Left kidney (tissue), 2 donors: ENCODE results near the gene COBL. TPM values are rescaled to one million over a fixed set of nuclear protein-coding genes. Genes with fewer than 3 reads are reported as not detected.

Source experiments
- DNase-seq: peaks from one replicate; pipeline ENCODE4 v3.0.0-alpha.2; 2013
- polyA plus RNA-seq: library from polyadenylated mRNA; unstranded; fragments of 120-200 nt; gene quantifications from one replicate; pipeline ENCODE4 v1.2.1, GENCODE V29; 2013; ENCODE audit not compliant: insufficient read length

The COBL gene
- polyA plus RNA-seq, 1 donor: 24.9 TPM

- DNase-seq: no peak
Observed at GRCh38 chr7:51326656-51327286, 10.2 kb upstream of the COBL start.

DNA sequence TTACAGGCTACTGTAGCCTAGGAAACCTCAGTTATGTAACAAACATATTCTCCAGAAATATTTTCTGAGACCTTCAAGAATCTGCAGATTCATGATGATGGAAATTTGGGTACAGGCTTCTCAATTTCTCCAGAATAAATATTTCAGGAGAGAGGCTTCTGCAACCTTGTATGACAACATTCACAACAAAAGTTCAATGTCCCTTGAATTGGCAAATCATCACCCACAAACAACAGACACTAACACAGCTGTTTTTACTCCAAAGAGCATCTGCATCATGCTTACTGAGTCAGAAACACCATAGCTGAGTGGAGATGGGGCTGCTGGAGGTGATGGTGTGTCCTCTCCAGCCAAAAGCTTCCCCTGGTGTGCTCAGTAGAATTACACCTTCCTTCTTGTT is 9.3 kb upstream of the COBL start:
- no peak for DNase-seq

DNA sequence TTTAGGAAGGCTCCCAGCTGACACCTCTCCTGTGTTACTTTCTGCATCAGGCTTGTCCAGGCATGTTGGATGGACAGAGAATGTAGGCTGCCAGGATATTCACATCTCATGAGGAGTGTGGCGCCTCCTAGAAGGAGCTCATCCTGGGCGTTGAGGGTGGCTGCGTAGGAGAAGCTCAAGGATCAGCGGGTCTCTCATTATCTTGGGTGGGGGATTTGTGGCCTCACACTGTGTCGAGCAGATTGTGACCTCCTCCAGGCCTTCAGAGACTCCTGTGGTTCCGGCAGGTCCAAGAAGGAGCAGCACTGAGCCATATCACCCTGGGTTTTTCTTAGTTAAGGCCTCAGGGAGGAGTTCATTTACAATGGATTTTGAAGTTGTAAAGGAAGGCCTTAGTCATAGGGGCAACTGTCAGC is 8.7 kb upstream of the COBL start:
- DNase-seq: no peak

DNA sequence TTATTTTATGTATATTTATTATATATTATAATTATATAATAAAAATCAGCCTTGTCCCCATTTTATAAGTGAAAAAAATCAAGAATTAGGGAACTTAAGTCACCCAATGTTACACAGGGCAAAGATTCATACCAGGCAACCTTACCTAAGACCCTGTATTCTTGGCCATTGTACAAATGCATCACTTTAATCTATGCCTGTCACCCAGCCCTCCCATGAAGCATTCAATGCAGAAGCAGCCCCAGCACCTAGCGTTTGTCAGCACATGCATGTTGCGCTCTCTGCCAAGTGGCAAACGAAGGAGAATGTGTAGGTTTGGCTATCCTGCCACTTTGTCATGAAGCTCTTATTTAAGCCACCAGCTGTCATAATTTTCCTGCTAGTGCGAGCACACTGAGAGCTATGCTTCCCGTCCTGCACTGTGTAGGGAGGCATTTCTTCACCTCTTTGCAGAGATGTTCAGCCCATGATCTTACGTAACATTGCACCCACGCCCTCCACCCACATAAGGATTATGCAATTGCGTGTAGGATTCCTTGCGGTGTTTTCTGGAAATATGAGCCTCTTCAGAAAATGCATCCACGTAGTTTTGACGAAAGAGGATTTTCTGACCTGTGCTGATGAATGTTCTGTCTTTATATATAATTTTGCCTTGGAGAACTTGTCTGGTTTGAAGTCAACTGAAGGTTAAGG is 7.7 kb upstream of the COBL start:
- DNase-seq: no peak

- no peak for DNase-seq
Observed at GRCh38 chr7:51321961-51322515, 5.4 kb upstream of the COBL start.

DNA sequence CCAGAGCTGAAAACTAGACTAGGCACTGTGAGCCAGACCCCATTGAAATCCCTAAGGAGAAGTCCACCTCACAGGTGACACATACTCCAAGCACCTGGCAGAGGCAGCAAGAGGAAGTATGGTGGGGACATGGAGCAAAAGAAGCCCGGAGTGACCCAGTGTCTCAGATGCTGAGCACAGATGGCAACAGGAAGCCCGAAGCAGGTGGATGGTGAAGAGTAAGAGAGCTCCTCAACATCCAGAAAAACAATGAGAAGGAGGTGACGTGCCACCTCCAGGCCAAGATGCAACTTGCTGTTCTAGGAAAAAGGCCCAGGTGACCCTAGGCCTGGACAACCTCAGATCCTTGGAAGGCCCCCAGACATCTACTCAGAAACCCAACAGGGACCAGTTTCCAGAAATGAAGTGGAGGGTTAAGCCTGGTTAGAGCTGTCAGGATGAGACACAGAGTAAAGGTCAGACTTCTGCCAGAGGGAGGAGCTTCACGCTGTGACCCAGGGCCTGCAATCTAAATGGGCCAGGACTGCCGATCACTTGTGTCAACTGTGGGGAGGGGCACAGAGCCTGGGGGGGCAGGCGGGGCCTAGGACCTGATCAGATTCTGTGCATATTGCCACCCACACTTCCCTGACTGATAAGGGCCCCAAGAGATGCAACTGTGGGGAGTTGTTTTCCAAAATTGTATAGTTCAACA is 2.4 kb upstream of the COBL start:
- DNase-seq: no peak

DNA sequence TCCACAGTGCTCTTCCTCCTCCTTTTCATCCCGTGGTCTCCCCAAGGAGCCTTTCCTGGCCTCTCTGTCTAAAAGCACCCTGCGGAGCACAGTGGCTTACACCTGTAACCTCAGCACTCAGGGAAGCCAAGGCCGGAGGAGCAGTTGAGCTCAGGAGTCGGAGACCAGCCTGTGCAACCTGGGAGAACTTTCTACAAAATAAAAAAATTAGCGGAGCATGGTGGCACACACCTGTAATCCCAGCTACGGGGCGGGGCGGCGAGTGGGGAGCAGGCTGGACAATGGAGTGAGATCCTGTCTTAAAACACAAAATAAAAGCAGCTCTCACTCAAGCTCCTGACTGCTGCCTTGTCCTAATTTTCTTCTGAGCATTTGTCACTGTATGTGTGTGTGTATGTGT is 1.4 kb upstream of the COBL start:
- DNase-seq: no peak

- no peak for DNase-seq
Observed at GRCh38 chr7:51317582-51317910, 937 bp upstream of the COBL start.

- no peak for DNase-seq
Observed at GRCh38 chr7:51316262-51316665, 345 bp downstream of the COBL start.

DNA sequence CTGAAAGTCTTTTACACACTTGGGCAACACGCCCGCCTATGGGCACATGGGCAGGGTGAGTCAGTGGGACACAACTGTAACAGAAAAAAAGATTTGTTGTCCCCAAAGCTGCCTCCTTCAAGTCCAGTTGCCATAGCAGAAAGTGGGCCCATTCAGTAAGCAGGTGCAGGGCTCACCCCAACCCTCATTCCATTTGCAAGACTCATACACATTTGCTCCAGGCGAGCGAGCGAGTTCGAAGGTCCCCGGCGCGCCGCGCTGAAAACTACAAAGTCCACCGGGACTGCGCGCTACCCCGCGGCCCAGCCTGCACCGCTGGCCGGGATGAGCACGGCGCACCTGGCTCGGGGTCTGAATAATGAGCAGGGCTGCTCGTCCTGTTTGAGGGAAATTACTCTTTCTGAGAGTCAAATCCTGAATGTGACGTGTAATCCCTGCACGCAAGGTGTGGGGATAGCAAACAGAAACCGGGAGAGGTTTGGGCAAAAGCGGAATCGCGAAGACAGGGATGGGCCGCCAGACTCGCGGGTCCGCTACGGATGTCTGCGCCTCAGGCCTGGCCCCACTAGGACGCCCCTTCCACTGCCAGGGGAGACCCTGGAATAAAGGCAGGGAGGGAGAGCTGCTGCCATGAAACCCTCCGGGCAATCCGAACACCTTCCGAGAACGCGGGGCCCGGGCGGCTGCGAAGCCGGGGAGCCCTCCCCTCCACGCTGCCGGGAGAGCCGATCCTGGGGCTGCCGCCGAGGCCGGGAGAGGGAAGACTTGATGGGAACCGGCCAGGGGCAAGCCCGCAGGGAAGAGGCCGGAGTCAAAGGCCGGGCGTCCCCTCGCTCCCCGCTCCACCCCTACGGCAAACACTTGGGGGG is 982 bp downstream of the COBL start:
- DNase-seq: peak; percentile 46

GRCh38 chr7:51314726-51315125 is 1.9 kb downstream of the COBL start:
- no peak for DNase-seq

DNA sequence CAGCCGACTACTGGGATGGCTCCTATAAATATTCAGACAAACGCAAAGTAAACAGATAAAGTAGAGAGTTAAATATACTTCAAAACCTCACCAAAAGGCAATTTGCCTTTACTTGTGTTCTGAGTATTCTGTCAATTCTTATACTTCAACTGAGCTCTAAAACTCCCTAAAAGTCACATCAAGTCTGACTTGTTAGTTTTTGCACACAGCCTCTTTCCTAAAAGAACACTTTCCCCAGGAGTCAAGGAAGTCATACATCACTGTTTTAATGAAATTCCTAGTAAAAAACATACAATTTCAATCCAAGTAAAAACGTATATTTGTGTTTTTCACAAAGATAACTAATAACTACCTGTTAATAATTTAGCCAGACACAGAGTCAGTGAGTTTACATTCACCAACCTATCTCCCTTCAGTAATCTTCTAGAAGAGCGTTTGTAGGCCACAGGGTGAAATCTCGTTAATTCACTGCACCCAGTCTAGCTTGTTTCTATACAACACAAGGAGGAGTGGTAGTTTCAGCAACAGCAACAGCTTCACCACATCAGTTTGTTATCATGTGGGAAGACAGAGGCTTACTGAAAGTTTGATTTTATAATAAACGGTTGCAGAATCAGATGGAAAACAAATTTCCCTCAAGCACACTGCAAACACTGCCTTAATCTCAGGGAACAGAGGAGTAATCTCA is 2.7 kb downstream of the COBL start:
- DNase-seq: no peak

GRCh38 chr7:51312951-51313737 is 3.5 kb downstream of the COBL start:
- DNase-seq: no peak

DNA sequence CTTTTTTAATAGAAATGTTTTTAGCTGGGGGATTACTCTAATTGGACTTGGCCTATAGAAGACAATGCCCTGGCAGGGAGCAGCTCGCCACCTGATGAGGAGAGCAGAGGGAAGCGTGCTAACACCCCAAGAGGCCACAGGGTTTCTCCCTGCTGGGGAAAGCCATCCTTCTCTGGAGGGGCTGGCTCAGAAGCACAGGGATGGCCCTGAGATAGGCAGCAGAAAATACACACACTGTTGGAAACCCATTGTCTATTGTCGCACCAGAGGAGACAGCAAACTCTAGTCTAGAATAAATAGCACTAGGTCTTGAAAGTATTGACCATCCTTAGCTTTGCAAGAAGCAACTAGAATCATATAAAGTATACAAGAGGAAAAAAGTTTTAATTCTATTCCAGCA is 5.4 kb downstream of the COBL start:
- DNase-seq: no peak

- no peak for DNase-seq
Observed at GRCh38 chr7:51310131-51310583, 6.5 kb downstream of the COBL start.

DNA sequence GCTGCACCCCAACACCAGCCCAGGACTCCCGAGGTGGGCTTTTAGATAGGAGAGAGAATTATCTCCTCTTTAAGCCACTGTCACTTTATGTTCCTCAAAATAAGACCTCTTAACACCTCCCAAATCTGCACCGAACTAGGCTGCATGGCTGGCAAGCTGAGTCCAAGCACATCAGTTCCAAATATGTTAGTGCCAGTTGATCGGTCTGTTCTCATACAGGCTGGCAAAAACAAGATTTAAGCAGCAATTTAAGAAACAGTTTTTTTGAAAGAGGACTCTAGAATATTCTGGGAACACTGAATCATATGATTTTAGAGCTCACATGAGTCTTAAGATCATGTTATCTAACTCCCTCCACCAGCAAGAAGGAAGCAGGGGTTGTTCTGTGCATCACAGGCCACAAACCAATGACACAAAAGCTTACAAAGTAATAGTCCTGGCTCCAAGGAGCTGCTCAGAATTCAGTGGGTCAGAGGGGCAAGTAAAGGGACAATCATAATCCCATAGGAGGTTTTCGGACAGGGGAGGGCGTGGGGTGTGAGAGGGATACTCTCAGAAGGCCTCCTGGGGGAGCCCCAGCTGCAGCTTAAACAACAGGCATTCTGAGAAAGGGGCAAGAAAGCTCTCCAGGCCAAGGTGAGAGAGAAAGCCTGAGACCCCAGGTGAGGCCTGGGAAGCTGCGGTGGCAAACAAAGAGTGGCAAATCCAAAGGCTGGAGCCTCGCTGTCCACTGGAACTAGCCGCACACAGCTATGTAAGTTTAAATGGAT is 7.1 kb downstream of the COBL start:
- DNase-seq: no peak

DNA sequence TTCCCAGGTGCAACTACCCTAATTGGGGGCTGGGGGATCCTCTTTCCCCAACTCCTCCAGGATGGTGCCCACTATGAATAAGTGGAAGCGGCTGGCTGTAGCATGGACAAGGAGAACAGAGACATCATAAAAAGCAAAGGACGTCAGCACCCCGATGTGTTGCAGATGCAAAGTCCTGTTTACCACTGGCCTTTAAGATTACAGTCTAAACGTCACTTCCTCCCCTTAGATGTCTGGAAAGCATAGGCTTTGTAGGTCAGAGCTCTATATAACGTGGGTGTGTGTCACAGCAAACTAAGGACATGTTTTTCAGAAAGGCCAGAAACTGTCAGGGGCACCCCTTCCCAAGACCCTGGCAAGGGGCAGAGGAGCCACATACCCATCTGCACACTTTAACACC is 7.9 kb downstream of the COBL start:
- DNase-seq: no peak

GRCh38 chr7:51308265-51308664 is 8.3 kb downstream of the COBL start:
- no peak for DNase-seq

DNA sequence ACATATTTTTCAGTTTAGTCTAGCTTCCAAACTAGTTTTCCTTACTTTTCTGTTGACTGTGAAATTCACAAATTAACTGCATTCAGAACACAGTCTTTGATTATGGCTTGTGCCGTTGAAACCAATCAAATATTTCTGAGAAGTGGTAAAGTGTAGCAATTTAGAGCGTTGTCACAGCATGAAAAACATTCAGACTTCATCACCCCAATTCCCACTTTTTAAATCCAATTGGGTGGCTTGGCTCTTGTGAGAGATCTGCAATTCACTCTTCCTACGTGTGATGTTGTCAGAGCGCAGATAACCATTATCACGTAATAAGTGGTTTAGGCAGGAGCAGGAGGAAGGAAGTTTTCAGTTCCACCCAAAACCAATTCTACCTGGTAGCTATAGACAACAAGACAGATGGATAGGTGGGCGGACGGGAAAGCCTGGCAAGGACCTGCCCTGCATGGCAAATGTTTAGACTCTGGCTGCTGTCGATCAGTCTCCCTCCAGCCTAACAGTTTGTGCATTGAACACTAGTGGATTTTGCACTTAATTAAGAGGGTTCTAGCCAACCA is 8.9 kb downstream of the COBL start:
- DNase-seq: no peak

DNA sequence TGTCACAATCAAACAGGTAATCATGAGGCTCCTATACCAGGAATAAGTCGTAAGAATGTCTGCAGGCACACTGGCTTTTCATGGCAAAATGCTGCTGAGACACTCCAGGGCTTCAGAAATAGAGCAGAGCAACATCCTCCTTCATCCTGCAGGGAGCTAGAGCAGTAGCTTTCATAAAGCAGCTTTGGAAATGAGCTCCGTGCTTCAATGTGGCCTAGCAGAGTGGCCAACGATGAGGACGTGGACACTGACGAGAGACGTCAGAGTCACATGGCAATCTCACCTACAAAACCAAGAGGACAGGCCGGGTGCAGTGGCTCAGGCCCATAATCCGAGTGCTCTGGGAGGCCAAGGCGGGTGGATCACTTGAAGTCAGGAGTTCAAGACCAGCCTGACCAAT is 9.8 kb downstream of the COBL start:
- no peak for DNase-seq
